Measurements from ENCODE around the gene CCDC54.
"Not testable (repeated sequence)": the region's sequence is repeated elsewhere in the genome, so short reads cannot be mapped to it uniquely, and the experiment has no call there.

DNA sequence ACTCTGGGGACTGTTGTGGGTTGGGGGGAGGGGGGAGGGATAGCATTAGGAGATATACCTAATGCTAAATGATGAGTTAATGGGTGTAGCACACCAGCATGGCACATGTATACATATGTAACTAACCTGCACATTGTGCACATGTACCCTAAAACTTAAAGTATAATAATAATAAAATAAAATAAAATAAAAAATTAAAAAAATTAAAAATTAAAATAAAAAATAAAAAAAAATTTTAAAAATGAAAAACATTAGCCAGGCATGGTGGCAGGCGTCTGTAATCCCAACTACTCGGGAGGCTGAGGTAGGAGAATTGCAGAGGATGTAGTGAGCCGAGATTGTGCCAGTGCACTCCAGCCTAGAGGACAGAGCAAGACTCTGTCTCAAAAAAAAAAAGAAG is 37.5 kb upstream of the CCDC54 start:
- TF ChIP-seq POLR2A, CTCF, EP300 (IDR thresholded peaks at IDR 0.05): not testable (repeated sequence)

Measured in tibial nerve (tissue), 4 donors.